GM18517 (cell line): ENCODE results near the gene MAGEB1.

Experiments
- ATAC-seq: cut with Tn5 transposase; IDR thresholded peaks from one replicate; pipeline ENCODE4 v1.9.1; 2021; ENCODE audit warnings: mild to moderate bottlenecking, moderate library complexity; ENCODE audit not compliant: unreplicated experiment

The MAGEB1 gene

DNA sequence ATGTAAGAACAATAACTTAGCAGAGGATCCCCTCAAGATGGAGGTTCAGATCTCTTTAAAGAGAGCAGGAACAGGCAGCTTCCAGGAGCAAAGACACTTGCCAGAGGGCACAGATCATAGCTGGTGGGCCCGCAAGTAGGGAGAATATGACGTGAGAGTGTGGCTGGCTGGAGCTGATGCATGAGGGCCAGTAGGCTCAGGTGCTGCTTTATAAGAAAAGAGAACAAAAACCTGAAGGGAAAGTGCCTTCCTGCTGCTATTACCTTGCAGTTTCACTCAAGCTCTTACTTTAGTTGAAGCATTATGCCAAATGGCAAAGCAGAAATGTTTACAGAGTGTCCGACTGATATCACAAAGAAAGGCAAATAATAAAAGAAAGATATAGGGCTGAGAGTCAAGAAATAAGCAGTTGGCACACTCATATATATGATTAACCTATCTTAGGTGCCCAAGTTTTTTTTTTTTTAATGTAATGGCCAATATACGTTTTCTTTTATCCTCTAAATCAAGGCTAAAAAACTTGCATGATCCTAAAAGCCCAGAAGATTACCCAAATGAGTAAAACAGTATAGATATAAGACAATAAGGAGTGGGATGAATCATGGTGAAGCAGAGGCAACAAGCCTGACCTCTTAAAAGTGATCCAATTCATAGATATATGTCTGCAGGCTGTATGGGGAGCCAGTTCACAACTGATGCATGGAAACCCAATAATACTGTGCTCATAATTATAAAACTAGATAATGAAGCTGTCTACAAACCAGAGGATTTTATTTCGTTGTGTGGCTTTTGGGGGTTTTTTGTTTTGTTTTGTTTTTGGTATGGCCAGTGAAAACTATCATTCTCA, 49.7 kb downstream of the MAGEB1 start:
- ATAC-seq, result no peak

DNA sequence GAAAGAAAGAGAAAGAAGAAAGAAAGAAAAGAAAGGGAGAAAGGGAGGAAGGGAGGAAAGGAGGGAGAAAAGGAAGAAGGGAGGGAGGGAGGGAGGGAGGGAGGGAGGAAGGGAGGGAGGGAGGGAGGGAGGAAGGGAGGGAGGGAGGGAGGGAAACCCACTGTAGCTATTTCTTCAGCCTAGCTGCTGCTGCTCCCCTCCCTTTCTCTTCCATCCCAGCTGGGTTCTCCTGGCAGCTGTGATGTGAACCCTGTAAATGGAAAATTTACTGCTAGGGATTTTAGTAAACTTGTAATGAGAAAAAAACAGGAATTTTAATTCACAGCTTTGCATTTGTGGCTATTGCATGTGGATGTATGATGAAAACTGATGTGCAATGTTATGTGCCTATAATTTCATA, 54.3 kb downstream of the MAGEB1 start:
- no peak for ATAC-seq
